Measurements from ENCODE around the gene MX1.

DNA sequence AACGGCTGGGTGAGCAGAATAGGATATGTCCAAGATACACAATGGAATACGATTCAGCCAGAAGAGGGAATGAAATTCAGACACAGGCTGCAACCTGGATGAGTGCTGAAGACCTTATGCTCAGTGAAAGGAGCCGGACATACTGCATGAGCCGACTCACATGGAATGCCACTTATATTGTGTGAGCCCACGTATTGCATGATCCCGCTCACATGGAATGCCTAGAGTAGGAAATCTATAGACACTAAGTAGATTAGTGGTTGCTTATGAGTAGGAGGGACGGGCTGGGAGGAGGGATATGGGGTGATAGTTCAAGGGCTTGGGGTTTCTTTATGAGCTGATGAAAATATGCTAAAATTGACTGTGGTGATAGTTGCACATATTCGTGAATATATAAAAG lies 55.2 kb downstream of the MX1 start:
- TF ChIP-seq ZFX (IDR thresholded peaks at IDR 0.05) = no peak
- TF ChIP-seq, protein P1, sequence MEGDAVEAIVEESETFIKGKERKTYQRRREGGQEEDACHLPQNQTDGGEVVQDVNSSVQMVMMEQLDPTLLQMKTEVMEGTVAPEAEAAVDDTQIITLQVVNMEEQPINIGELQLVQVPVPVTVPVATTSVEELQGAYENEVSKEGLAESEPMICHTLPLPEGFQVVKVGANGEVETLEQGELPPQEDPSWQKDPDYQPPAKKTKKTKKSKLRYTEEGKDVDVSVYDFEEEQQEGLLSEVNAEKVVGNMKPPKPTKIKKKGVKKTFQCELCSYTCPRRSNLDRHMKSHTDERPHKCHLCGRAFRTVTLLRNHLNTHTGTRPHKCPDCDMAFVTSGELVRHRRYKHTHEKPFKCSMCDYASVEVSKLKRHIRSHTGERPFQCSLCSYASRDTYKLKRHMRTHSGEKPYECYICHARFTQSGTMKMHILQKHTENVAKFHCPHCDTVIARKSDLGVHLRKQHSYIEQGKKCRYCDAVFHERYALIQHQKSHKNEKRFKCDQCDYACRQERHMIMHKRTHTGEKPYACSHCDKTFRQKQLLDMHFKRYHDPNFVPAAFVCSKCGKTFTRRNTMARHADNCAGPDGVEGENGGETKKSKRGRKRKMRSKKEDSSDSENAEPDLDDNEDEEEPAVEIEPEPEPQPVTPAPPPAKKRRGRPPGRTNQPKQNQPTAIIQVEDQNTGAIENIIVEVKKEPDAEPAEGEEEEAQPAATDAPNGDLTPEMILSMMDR (conservative IDR thresholded peaks at IDR 0.05) = no peak

Measured in C4-2B (cell line).